H1 (cell line): Measurements from ENCODE around the gene VEGFD. TPM values are rescaled to one million over a fixed set of nuclear protein-coding genes. Genes with fewer than 3 reads are reported as not detected.

Experiments
- CHD7 ChIP-seq: fragments of 300-600 bp; sonication (generic); IDR thresholded peaks from 2 replicates; pipeline ENCODE4 v1.7.1; 2012; ENCODE audit warnings: low read length, moderate library complexity, mild to moderate bottlenecking, inconsistent platforms; ENCODE audit not compliant: insufficient replicate concordance
- HDAC2 ChIP-seq, 2 experiments: fragments of 300-600 bp in 1 of 2; sonication (generic) in 1 of 2; IDR thresholded peaks; 2 replicates each; pipeline ENCODE4 v1.6.1; 2011 to 2012; ENCODE audit warnings: low read depth in 2 of 2, low read length in 2 of 2, mild to moderate bottlenecking in 2 of 2, moderate library complexity in 2 of 2, borderline replicate concordance in 1 of 2, inconsistent platforms in 1 of 2
- KDM1A ChIP-seq: fragments of 200-600, 300-600 bp; sonication (generic); IDR thresholded peaks from 2 replicates; pipeline ENCODE4 v1.7.1; 2016; ENCODE audit warnings: mild to moderate bottlenecking, low read length, borderline replicate concordance
- NRF1 ChIP-seq: IDR thresholded peaks from 2 replicates; pipeline ENCODE4 v1.6.1; 2011; ENCODE audit warnings: mild to moderate bottlenecking, low read depth, low read length, improper control_type of control experiment
- RNF2 ChIP-seq: fragments of 200-900, 300-1000 bp; sonication (generic); IDR thresholded peaks from 2 replicates; pipeline ENCODE4 v1.7.1; 2016; ENCODE audit warnings: borderline replicate concordance, low read depth, mild to moderate bottlenecking, antibody characterized with exemption, low read length; ENCODE audit not compliant: poor library complexity, severe bottlenecking; ENCODE audit errors: missing control alignments
- SAP30 ChIP-seq: fragments of 300-600 bp; sonication (generic); IDR thresholded peaks from 2 replicates; pipeline ENCODE4 v1.7.1; 2012; ENCODE audit warnings: low read length, moderate library complexity, mild to moderate bottlenecking, inconsistent platforms; ENCODE audit not compliant: insufficient read depth, insufficient replicate concordance
- SRF ChIP-seq: IDR thresholded peaks from 2 replicates; pipeline ENCODE4 v1.6.1; 2011; ENCODE audit warnings: mild to moderate bottlenecking, low read depth, low read length, moderate library complexity
- polyA plus RNA-seq, 7 experiments: library from polyadenylated mRNA; depleted of rRNA in 3 of 7; stranded (reverse) in 5 of 7; unstranded in 2 of 7; fragments of >200 nt in 5 of 7; fragments of 200-250 nt in 2 of 7; gene quantifications; 1 replicate in 5 of 7; 2 replicates in 1 of 7; 4 replicates in 1 of 7; pipeline versions ENCODE4 v1.2.1 to v1.2.3, GENCODE V29; 2011 to 2013; ENCODE audit warnings: missing spikeins in 2 of 7, mixed read lengths in 2 of 7
- total RNA-seq: library from RNA; stranded (reverse); fragmentation: NEBNext Ultra II Directional; extraction: Animal tissue kit (Norgen Biotek cat#: 25700); gene quantifications from 2 replicates; pipeline ENCODE4 v1.2.1, GENCODE V29; 2021

Gene VEGFD
- total and polyA plus RNA-seq, 2 of the 8 experiments (the other 6 are each of a cell fraction or from before 2014, with no cell fraction given): 0.06 TPM; not detected in 1

DNA sequence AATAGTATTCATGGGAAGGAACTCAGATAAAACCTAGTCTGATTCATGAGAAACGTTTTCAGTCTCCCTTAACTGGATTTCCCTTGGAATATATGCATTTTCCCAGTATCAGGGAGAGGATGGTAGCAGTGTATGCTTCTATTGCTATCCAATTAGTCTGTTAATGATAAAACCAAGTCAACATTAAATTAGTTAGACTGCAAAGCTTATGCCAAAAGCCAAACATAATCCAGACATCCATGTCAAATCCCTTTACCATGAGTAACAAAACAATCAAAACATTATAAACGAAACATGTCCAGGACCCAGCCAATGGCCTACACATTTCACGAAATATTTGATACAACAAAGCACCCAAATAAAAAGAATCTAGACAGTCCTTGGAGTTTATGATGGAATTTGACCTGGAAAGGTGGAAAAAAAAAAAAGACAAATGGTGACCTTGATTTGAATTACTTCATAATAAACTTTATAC, 34.5 kb upstream of the VEGFD start (continued):
- no peak for TF ChIP-seq CHD7
- no peak for TF ChIP-seq SRF
- TF ChIP-seq HDAC2 (IDR thresholded peaks at IDR 0.05; ENCODE audit: borderline replicate concordance in 1 of 2, low read depth in 2 of 2, low read length in 2 of 2): no peak
- no peak for TF ChIP-seq KDM1A
- TF ChIP-seq NRF1: no peak
- TF ChIP-seq RNF2: no peak
- TF ChIP-seq SAP30: no peak
